Karpas-422 (cell line): ENCODE results near the gene LRCH1. TPM values are rescaled to one million over a fixed set of nuclear protein-coding genes. Genes with fewer than 3 reads are reported as not detected.
A peak's percentile ranks its signal among the peaks of the same experiment; 100 is the strongest.

ENCODE experiments used
- DNase-seq: peaks from one replicate; pipeline ENCODE4 v3.0.0-alpha.2; 2015
- H2AFZ ChIP-seq: fragments of 200-600 bp; sonication (generic); 2 replicates; pipeline ENCODE4 v1.6.1; 2014; ENCODE audit warnings: antibody characterized with exemption, low read length, mixed read lengths
- H3K27ac ChIP-seq: fragments of 200-600 bp; sonication (generic); 2 replicates; pipeline ENCODE4 v1.5.1; 2014; ENCODE audit warnings: mild to moderate bottlenecking, low read length, moderate library complexity
- H3K27me3 ChIP-seq: fragments of 200-600 bp; sonication (generic); 2 replicates; pipeline ENCODE4 v1.6.1; 2014; ENCODE audit warnings: low read length, mixed read lengths
- H3K36me3 ChIP-seq: fragments of 200-600 bp; sonication (generic); 2 replicates; pipeline ENCODE4 v1.6.1; 2014; ENCODE audit warnings: low read length, mixed read lengths; ENCODE audit not compliant: insufficient read depth
- H3K4me1 ChIP-seq: fragments of 200-600 bp; sonication (generic); 2 replicates; pipeline ENCODE4 v1.6.1; 2014; ENCODE audit warnings: mild to moderate bottlenecking, low read length, mixed read lengths
- H3K4me2 ChIP-seq: fragments of 200-600 bp; sonication (generic); 2 replicates; pipeline ENCODE4 v1.6.1; 2014; ENCODE audit warnings: low read length, low read depth, mild to moderate bottlenecking; ENCODE audit not compliant: poor library complexity, severe bottlenecking
- H3K4me3 ChIP-seq: fragments of 200-600 bp; sonication (generic); 2 replicates; pipeline ENCODE4 v1.5.1; 2014; ENCODE audit warnings: mild to moderate bottlenecking, antibody characterized with exemption, low read length, mixed read lengths
- H3K79me2 ChIP-seq: fragments of 200-600 bp; sonication (generic); 2 replicates; pipeline ENCODE4 v1.6.1; 2014; ENCODE audit warnings: mild to moderate bottlenecking, low read length, mixed read lengths
- H3K9ac ChIP-seq: fragments of 200-600 bp; sonication (generic); 2 replicates; pipeline ENCODE4 v1.6.0; 2014; ENCODE audit warnings: low read length
- H3K9me2 ChIP-seq: fragments of 200-600 bp; sonication (generic), shearing (Covaris generic); replicated peaks from 2 replicates; pipeline ENCODE4 v1.6.0; 2014; ENCODE audit warnings: mild to moderate bottlenecking, low read length, moderate library complexity; ENCODE audit not compliant: insufficient read depth
- H3K9me3 ChIP-seq: fragments of 300-700, 200-600 bp; sonication (generic); 2 replicates; pipeline ENCODE4 v1.6.1; 2014; ENCODE audit warnings: low read length, mixed read lengths
- H4K20me1 ChIP-seq: fragments of 200-600 bp; sonication (generic); 2 replicates; pipeline ENCODE4 v1.6.1; 2014; ENCODE audit warnings: mild to moderate bottlenecking, antibody characterized with exemption, low read length, low read depth; ENCODE audit not compliant: insufficient read depth
- total RNA-seq: library from RNA; depleted of rRNA; stranded (reverse); fragments of >200 nt; shearing (Covaris generic); gene quantifications from 2 replicates; pipeline ENCODE4 v1.2.3, GENCODE V29; 2014; ENCODE audit warnings: low replicate concordance

The LRCH1 gene
- total RNA-seq, 1 experiment from 2014 or later, result 0.56 TPM

DNA sequence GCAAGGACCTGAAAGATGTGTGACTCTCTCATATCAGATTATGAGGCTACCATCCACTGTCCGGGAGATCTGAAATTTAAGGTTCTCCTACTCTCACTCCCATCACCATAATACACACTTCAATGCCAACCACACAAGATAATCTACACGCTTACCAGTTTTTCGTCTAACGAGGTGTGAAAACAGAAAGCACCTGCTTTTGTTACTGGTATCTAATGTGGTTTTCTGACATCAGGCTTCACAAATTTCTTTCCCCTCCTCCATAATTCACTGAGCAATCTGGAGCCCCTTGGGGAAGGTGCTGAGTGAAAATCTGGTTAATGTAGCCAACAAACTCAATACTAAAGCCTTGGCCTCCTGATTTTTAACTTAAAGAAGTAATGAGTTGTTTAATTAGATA lies 10.1 kb upstream of the LRCH1 start:
- H3K36me3 ChIP-seq, result no peaks in the 10 kb centered on the region
- no peak overlapping the region for H2AFZ ChIP-seq
- no peaks in the 10 kb centered on the region for H3K9me2 ChIP-seq
- no peaks in the 10 kb centered on the region for H3K4me1 ChIP-seq
- H3K4me3 ChIP-seq, result no peak overlapping the region
- H4K20me1 ChIP-seq, result no peaks in the 10 kb centered on the region
- H3K4me2 ChIP-seq, result no peak overlapping the region
- no peaks in the 10 kb centered on the region for H3K27me3 ChIP-seq
- no peak for DNase-seq
- H3K9me3 ChIP-seq, result no peaks in the 10 kb centered on the region
- no peak overlapping the region for H3K9ac ChIP-seq
- H3K79me2 ChIP-seq, result no peaks in the 10 kb centered on the region
- H3K27ac ChIP-seq, result no peak overlapping the region

DNA sequence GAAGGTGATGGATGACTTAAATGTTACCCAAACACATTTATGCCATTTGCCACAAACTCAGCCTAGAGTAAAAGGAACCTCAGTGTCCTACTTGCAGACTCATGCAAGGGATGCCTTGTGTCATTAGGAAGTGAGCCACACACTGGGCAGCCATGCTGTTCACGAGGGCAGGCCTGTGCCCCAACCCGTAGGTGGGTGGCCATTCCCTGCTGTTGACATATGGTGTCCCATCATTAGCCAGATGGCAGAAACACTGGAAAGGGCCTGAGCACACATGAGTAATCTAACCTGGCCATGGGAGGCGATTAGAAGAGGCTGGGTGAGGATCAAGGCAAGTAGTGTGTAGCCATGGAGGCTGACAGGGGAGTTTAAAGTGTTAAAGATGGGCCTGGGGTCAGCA lies 9.7 kb upstream of the LRCH1 start:
- Histone ChIP-seq H3K4me3 (no peak overlapping the region), H3K79me2 (no peaks in the 10 kb centered on the region), H3K9me2 (no peaks in the 10 kb centered on the region), H3K9ac (no peak overlapping the region), H3K4me1 (no peaks in the 10 kb centered on the region), H3K4me2 (no peak overlapping the region), H3K9me3 (no peaks in the 10 kb centered on the region), H3K36me3 (no peaks in the 10 kb centered on the region), H3K27me3 (no peaks in the 10 kb centered on the region), H3K27ac (no peak overlapping the region), H2AFZ (no peak overlapping the region), H4K20me1 (no peaks in the 10 kb centered on the region)
- DNase-seq, result no peak

DNA sequence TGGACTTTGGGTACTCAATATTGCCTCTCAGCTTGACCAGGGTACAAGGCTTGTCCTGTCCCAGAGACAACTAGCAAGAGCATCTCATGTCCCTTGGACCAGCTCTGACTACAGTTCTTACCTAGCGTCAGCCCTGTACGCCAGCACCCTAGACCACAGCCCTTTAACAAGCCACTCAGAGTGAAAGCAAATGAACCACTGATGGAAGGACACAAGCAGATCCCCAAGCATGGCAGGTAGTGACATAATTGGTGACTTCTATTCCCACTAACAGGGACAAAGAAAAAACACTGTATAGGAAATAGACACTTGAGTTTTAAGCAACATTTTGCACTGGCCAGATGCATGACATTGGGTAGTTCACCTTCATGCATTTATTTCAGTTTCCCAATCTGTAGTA lies 8.8 kb upstream of the LRCH1 start:
- Histone ChIP-seq H4K20me1 (no peaks in the 10 kb centered on the region), H3K9me3 (no peaks in the 10 kb centered on the region), H3K9me2 (no peaks in the 10 kb centered on the region), H2AFZ (no peak overlapping the region), H3K4me2 (no peak overlapping the region), H3K27me3 (no peaks in the 10 kb centered on the region), H3K4me3 (no peak overlapping the region), H3K36me3 (no peaks in the 10 kb centered on the region), H3K9ac (no peak overlapping the region), H3K79me2 (no peaks in the 10 kb centered on the region), H3K4me1 (no peaks in the 10 kb centered on the region), H3K27ac (no peak overlapping the region)
- no peak for DNase-seq

DNA sequence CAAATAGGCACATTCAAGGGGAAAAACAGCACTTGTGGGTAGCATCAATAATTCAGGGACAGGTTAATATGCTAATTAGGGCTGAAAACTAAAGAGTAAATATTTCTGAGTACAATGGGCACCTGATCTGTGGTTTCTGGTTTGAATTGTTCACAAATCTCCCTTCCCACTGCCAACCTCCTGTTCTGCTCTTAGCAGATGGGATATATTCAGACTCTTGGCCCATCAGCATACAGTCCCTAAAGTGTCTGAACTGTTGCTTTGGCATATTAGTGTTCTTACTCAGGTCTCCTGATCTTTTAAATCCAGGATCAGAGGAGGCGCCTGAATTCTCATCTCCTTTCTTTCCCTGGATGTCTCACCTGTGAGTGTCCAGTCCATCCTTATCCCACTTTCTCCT lies 8.2 kb upstream of the LRCH1 start:
- Histone ChIP-seq H3K4me3 (no peak overlapping the region), H3K9ac (no peak overlapping the region), H2AFZ (no peak overlapping the region), H3K4me1 (no peaks in the 10 kb centered on the region), H3K4me2 (no peak overlapping the region), H3K27me3 (no peaks in the 10 kb centered on the region), H3K27ac (no peak overlapping the region), H3K79me2 (no peaks in the 10 kb centered on the region), H3K9me3 (no peaks in the 10 kb centered on the region), H4K20me1 (no peaks in the 10 kb centered on the region), H3K9me2 (no peaks in the 10 kb centered on the region), H3K36me3 (no peaks in the 10 kb centered on the region)
- no peak for DNase-seq

DNA sequence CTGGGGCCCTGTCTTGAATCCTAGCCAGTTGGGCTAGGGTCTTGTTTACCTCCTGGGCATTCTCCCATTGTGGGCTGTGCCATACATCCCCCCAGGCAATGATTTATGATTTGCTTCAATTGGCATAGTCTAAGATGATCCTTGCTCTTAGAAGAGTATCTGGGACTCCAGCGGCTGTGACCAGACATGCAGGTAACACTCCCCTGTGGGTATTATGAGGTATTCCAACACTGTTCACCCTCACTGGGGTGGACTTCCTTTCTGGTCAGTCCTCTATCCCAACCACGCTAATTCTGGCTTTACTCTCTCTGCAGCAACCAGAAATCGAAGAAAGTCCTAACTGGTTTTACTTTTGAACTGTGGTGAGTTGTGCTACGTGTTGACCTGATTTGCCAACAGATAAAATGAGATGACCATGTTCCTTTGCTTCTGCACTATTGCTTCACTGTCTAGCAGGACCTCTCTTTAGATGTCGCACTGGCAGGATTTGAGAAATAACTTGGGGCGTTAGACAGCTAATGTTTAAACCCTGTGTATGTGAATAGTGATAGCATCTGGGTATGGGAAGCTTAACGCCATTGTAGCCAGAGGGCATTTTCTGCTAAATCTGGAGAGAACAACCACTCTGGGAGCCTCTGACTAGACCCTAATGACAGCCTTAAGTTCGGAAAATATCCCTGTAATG lies 6.7 kb upstream of the LRCH1 start:
- Histone ChIP-seq H3K4me3 (no peak overlapping the region), H3K9ac (no peak overlapping the region), H3K27ac (no peak overlapping the region), H3K79me2 (no peaks in the 10 kb centered on the region), H2AFZ (no peak overlapping the region), H3K9me2 (no peaks in the 10 kb centered on the region), H3K4me2 (no peak overlapping the region), H3K36me3 (no peaks in the 10 kb centered on the region), H3K27me3 (no peaks in the 10 kb centered on the region), H3K4me1 (no peaks in the 10 kb centered on the region), H4K20me1 (no peaks in the 10 kb centered on the region), H3K9me3 (no peaks in the 10 kb centered on the region)
- no peak for DNase-seq

DNA sequence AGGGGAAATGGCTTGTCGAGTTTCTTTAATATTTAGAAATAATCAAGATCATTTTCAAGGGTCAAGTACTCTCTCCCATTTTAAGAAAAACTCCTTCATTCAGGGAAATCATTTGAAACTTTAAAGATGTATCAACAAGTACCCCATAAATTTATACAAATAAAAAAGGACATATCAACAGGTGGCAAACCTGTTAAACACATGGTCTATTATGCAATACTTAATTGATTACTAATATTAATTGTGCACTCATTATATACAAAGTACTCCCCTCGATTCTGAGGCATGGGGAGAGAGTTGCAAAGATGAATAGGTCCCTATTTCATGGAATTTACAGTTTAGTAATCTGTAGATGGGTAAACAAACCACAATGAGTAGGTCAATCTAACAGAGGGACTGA lies 2.1 kb upstream of the LRCH1 start:
- Histone ChIP-seq H3K9me3 (no peaks in the 10 kb centered on the region), H3K36me3 (no peaks in the 10 kb centered on the region), H2AFZ (no peak overlapping the region), H3K27ac (no peak overlapping the region), H3K4me1 (peaks cover 25% of the 10 kb centered on the region), H3K4me3 (no peak overlapping the region), H3K9me2 (no peaks in the 10 kb centered on the region), H3K4me2 (no peak overlapping the region), H3K9ac (no peak overlapping the region), H4K20me1 (peaks cover 6% of the 10 kb centered on the region; the same call in 1 of the 2 replicates), H3K27me3 (0 out of 2 replicates have a peak, but pooled peaks cover 2% of the 10 kb centered on the region), H3K79me2 (no peaks in the 10 kb centered on the region)
- no peak for DNase-seq

DNA sequence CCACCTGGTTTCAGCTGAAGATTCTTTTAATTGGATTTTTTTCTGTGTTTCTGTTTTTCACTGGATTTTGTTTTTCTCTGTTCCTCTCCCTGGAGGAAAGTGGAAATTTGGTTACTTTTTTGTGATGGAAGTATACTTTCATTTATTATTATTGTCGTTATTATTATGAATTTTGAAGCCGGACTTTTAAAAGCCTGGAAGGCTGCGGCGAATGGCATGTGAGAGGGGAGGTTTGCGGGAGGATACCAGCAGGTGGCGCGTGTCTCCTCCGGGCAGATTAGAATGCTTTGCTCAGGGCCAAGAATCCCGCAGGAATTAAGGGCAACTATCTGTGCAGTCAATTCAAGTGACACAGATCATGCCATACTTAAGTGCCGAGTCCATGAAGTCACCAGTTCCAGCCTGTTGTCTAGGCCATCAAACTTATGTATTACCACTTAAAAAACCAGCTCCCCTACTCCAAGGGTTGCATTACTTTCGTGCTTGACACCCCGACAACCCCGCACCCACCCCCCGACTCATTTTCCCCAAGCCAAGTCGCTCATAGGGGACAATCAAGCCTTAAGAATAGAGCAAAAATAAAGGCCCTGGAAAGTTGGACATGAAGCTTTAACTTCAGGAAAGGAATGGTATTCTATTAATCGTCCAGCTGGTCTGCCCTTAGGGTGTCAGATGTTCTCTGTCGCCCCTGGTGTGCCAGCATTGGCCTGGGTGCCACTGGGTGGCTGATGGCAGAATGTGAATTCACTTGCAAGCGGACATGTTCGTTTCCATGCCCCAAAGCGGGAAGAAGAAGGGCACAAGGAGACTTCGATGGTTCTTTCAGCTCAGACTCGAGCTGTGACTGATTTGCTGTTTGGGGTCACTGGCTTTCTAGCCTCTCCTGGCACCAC lies 1.3 kb upstream of the LRCH1 start:
- Histone ChIP-seq H4K20me1 (peaks cover 6% of the 10 kb centered on the region; the same call in 1 of the 2 replicates), H3K4me3 (no peak overlapping the region), H3K9ac (no peak overlapping the region), H3K79me2 (no peaks in the 10 kb centered on the region), H3K36me3 (no peaks in the 10 kb centered on the region), H3K4me1 (peaks cover 25% of the 10 kb centered on the region), H3K27ac (no peak overlapping the region), H3K9me2 (no peaks in the 10 kb centered on the region), H2AFZ (no peak overlapping the region), H3K27me3 (0 out of 2 replicates have a peak, but pooled peaks cover 2% of the 10 kb centered on the region), H3K4me2 (peak overlapping the region; percentile 84), H3K9me3 (no peaks in the 10 kb centered on the region)
- peak; percentile 76 for DNase-seq

DNA sequence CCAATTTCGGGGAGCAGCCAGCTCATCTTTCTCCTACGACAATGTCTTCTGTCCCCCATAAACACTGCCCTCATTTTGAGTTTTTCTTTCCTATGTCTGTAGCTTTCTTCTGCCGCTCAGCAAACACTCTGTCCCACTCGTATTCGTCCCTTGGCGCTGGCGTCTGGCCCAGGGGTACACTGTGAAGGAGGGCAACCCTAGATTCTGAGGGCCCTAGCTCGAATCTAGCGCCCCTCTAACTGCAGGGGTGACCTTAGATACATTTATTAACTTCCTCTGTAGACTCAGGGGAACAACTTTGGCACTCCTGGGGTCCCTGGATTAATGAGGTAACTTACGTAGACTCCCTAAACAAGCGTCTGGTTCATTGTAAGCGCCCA lies 677 bp upstream of the LRCH1 start:
- 0 out of 2 replicates have a peak, but pooled peaks cover 2% of the 10 kb centered on the region for H3K27me3 ChIP-seq
- H3K4me1 ChIP-seq, result peaks cover 25% of the 10 kb centered on the region
- H4K20me1 ChIP-seq, result peaks cover 6% of the 10 kb centered on the region; the same call in 1 of the 2 replicates
- peak overlapping the region; percentile 76 for H3K4me3 ChIP-seq
- H3K9me2 ChIP-seq, result no peaks in the 10 kb centered on the region
- H3K9me3 ChIP-seq, result no peaks in the 10 kb centered on the region
- DNase-seq, result no peak
- no peak overlapping the region for H3K27ac ChIP-seq
- peak overlapping the region; percentile 77 for H3K9ac ChIP-seq
- no peaks in the 10 kb centered on the region for H3K36me3 ChIP-seq
- H2AFZ ChIP-seq, result peak overlapping the region; percentile 73
- no peaks in the 10 kb centered on the region for H3K79me2 ChIP-seq
- peak overlapping the region; percentile 84 for H3K4me2 ChIP-seq
